HepG2 (cell line): ENCODE data around the gene EEPD1. TPM values are rescaled to one million over a fixed set of nuclear protein-coding genes. Genes with fewer than 3 reads are reported as not detected.

Experiments used
- CENPT ChIP-seq: sonication (generic); formaldehyde crosslinking; IDR thresholded peaks from 2 replicates; pipeline ENCODE4 v1.8.0; 2022; ENCODE audit warnings: low read depth, mild to moderate bottlenecking, moderate library complexity, missing genetic modification reagents
- GABPB1 ChIP-seq: IDR thresholded peaks from 2 replicates; pipeline ENCODE4 v1.6.1; 2016; ENCODE audit warnings: mild to moderate bottlenecking, missing genetic modification reagents, moderate library complexity, missing compliant biosample characterization
- HDAC6 ChIP-seq: fragments of 200-600 bp; sonication (generic); IDR thresholded peaks from 2 replicates; pipeline ENCODE4 v1.7.0; 2017; ENCODE audit warnings: mild to moderate bottlenecking, antibody characterized with exemption, low read length, low read depth
- KDM4B ChIP-seq: sonication (generic); formaldehyde crosslinking; IDR thresholded peaks from 2 replicates; pipeline ENCODE4 v1.4.0; 2020; ENCODE audit warnings: missing genetic modification reagents
- KLF11 ChIP-seq: IDR thresholded peaks from 2 replicates; pipeline ENCODE4 v1.6.1; 2016; ENCODE audit warnings: missing compliant biosample characterization
- MEIS2 ChIP-seq: sonication (generic); formaldehyde crosslinking; IDR thresholded peaks from 2 replicates; pipeline ENCODE4 v1.9.0; 2021; ENCODE audit warnings: mild to moderate bottlenecking, missing genetic modification reagents
- XRCC5 ChIP-seq: fragments of 200-400 bp; formaldehyde crosslinking; optimal IDR thresholded peaks from 2 replicates; pipeline ENCODE3; 2017; ENCODE audit warnings: mild to moderate bottlenecking, low read length
- ZNF550 ChIP-seq: sonication (generic); formaldehyde crosslinking; IDR thresholded peaks from 2 replicates; pipeline ENCODE4 v1.4.0; 2020; ENCODE audit warnings: mild to moderate bottlenecking, missing genetic modification reagents, borderline replicate concordance
- ZNF770 ChIP-seq: sonication (generic); formaldehyde crosslinking; IDR thresholded peaks from 2 replicates; pipeline ENCODE4 v1.5.0; 2020; ENCODE audit warnings: mild to moderate bottlenecking, missing genetic modification reagents
- ZNF788 ChIP-seq: sonication (generic); formaldehyde crosslinking; IDR thresholded peaks from 2 replicates; pipeline ENCODE4 v1.5.0; 2020; ENCODE audit warnings: mild to moderate bottlenecking, missing genetic modification reagents, borderline replicate concordance
- polyA plus RNA-seq, 8 experiments: library from polyadenylated mRNA; depleted of rRNA in 3 of 8; stranded (reverse) in 7 of 8; unstranded in 1 of 8; fragments of >200 nt; fragmentation: Illumina TruSeq in 4 of 8; extraction: Trizol in 4 of 8; gene quantifications; 2 replicates each; pipeline versions ENCODE4 v1.2.1 to v1.2.3, GENCODE V29; 2011 to 2016; ENCODE audit warnings: low read depth in 4 of 8, missing spikeins in 1 of 8, mixed read lengths in 1 of 8; ENCODE audit not compliant: insufficient read depth in 1 of 8
- total RNA-seq, 5 experiments: library from RNA; depleted of rRNA; stranded (reverse); fragments of >200 nt; fragmentation: Illumina TruSeq; extraction: Trizol; gene quantifications; 2 replicates each; pipeline ENCODE4 v1.2.3, GENCODE V29; 2016; ENCODE audit warnings: low read depth in 1 of 5
- TF ChIP-seq, protein P1 (sequence below): sonication (generic); formaldehyde crosslinking; IDR thresholded peaks from 2 replicates; pipeline ENCODE4 v1.4.0; 2020; ENCODE audit warnings: missing genetic modification reagents
- TF ChIP-seq, protein P2 (sequence below): sonication (generic); formaldehyde crosslinking; IDR thresholded peaks from 2 replicates; pipeline ENCODE4 v1.4.0; 2020; ENCODE audit warnings: mild to moderate bottlenecking, missing genetic modification reagents
- TF ChIP-seq, protein P3 (sequence below): IDR thresholded peaks from 2 replicates; pipeline ENCODE4 v1.6.1; 2016; ENCODE audit warnings: low read depth, missing genetic modification reagents, missing compliant biosample characterization
- TF ChIP-seq, protein P4 (sequence below): IDR thresholded peaks from 2 replicates; pipeline ENCODE4 v1.6.1; 2016; ENCODE audit warnings: low read depth

The EEPD1 gene
- total and polyA plus RNA-seq, 2 of the 13 experiments (the other 11 are each of a cell fraction or from before 2014, with no cell fraction given): 10.1 to 16.4 TPM

GRCh38 chr7:36289833-36290661, 137.0 kb downstream of the EEPD1 start (continued):
- TF ChIP-seq ZNF770 (CRISPR knock-in tag) (0 out of 2 replicates have a peak, but pooled peaks have one; percentile 54), GABPB1 (CRISPR knock-in tag) (0 out of 2 replicates have a peak, but pooled peaks have one; percentile 19), XRCC5 (peak; percentile 59), KLF11 (CRISPR knock-in tag) (0 out of 2 replicates have a peak, but pooled peaks have one; percentile 24), ZNF788 (0 out of 2 replicates have a peak, but pooled peaks have one; percentile 71), KDM4B (CRISPR knock-in tag) (0 out of 2 replicates have a peak, but pooled peaks have one; percentile 14), HDAC6 (no peak), CENPT (CRISPR knock-in tag) (no peak), MEIS2 (CRISPR knock-in tag) (peak; percentile 93), ZNF550 (CRISPR knock-in tag) (no peak)
- TF ChIP-seq, protein P1, sequence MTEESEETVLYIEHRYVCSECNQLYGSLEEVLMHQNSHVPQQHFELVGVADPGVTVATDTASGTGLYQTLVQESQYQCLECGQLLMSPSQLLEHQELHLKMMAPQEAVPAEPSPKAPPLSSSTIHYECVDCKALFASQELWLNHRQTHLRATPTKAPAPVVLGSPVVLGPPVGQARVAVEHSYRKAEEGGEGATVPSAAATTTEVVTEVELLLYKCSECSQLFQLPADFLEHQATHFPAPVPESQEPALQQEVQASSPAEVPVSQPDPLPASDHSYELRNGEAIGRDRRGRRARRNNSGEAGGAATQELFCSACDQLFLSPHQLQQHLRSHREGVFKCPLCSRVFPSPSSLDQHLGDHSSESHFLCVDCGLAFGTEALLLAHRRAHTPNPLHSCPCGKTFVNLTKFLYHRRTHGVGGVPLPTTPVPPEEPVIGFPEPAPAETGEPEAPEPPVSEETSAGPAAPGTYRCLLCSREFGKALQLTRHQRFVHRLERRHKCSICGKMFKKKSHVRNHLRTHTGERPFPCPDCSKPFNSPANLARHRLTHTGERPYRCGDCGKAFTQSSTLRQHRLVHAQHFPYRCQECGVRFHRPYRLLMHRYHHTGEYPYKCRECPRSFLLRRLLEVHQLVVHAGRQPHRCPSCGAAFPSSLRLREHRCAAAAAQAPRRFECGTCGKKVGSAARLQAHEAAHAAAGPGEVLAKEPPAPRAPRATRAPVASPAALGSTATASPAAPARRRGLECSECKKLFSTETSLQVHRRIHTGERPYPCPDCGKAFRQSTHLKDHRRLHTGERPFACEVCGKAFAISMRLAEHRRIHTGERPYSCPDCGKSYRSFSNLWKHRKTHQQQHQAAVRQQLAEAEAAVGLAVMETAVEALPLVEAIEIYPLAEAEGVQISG (CRISPR knock-in tag): peak; percentile 64
- TF ChIP-seq, protein P2, sequence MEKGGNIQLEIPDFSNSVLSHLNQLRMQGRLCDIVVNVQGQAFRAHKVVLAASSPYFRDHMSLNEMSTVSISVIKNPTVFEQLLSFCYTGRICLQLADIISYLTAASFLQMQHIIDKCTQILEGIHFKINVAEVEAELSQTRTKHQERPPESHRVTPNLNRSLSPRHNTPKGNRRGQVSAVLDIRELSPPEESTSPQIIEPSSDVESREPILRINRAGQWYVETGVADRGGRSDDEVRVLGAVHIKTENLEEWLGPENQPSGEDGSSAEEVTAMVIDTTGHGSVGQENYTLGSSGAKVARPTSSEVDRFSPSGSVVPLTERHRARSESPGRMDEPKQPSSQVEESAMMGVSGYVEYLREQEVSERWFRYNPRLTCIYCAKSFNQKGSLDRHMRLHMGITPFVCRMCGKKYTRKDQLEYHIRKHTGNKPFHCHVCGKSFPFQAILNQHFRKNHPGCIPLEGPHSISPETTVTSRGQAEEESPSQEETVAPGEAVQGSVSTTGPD (CRISPR knock-in tag): peak; percentile 95
- TF ChIP-seq, protein P3, sequence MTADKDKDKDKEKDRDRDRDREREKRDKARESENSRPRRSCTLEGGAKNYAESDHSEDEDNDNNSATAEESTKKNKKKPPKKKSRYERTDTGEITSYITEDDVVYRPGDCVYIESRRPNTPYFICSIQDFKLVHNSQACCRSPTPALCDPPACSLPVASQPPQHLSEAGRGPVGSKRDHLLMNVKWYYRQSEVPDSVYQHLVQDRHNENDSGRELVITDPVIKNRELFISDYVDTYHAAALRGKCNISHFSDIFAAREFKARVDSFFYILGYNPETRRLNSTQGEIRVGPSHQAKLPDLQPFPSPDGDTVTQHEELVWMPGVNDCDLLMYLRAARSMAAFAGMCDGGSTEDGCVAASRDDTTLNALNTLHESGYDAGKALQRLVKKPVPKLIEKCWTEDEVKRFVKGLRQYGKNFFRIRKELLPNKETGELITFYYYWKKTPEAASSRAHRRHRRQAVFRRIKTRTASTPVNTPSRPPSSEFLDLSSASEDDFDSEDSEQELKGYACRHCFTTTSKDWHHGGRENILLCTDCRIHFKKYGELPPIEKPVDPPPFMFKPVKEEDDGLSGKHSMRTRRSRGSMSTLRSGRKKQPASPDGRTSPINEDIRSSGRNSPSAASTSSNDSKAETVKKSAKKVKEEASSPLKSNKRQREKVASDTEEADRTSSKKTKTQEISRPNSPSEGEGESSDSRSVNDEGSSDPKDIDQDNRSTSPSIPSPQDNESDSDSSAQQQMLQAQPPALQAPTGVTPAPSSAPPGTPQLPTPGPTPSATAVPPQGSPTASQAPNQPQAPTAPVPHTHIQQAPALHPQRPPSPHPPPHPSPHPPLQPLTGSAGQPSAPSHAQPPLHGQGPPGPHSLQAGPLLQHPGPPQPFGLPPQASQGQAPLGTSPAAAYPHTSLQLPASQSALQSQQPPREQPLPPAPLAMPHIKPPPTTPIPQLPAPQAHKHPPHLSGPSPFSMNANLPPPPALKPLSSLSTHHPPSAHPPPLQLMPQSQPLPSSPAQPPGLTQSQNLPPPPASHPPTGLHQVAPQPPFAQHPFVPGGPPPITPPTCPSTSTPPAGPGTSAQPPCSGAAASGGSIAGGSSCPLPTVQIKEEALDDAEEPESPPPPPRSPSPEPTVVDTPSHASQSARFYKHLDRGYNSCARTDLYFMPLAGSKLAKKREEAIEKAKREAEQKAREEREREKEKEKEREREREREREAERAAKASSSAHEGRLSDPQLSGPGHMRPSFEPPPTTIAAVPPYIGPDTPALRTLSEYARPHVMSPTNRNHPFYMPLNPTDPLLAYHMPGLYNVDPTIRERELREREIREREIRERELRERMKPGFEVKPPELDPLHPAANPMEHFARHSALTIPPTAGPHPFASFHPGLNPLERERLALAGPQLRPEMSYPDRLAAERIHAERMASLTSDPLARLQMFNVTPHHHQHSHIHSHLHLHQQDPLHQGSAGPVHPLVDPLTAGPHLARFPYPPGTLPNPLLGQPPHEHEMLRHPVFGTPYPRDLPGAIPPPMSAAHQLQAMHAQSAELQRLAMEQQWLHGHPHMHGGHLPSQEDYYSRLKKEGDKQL (CRISPR knock-in tag): peak; percentile 78
- TF ChIP-seq, protein P4, sequence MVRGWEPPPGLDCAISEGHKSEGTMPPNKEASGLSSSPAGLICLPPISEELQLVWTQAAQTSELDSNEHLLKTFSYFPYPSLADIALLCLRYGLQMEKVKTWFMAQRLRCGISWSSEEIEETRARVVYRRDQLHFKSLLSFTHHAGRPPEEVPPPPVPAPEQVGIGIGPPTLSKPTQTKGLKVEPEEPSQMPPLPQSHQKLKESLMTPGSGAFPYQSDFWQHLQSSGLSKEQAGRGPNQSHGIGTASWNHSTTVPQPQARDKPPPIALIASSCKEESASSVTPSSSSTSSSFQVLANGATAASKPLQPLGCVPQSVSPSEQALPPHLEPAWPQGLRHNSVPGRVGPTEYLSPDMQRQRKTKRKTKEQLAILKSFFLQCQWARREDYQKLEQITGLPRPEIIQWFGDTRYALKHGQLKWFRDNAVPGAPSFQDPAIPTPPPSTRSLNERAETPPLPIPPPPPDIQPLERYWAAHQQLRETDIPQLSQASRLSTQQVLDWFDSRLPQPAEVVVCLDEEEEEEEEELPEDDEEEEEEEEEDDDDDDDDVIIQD (CRISPR knock-in tag): peak; percentile 71; the same call in 1 of the 2 replicates
